HL-60/S4 treated with retinoic acid at 250 ng/mL for 4 days and 3 days (cell line): ENCODE measurements around the gene STXBP6.

Experiments used
- in situ Hi-C: fragments of 300-500 bp; cut with MboI; formaldehyde crosslinking; loops from 2 replicates; pipeline ENCODE4 v1.7.0; 2022; ENCODE audit warnings: low sequenced_read_pairs

Gene STXBP6

GRCh38 chr14:24892497-24893051, 157.4 kb downstream of the STXBP6 start:
- in situ Hi-C loops, result no loop called here

GRCh38 chr14:24891987-24892496, 157.9 kb downstream of the STXBP6 start:
- in situ Hi-C loops, result no loop called here

- in situ Hi-C loops, result no loop called here
Observed at GRCh38 chr14:24890716-24891115, 159.2 kb downstream of the STXBP6 start.

GRCh38 chr14:24889843-24890242, 160.1 kb downstream of the STXBP6 start:
- in situ Hi-C loops, result no loop called here

- in situ Hi-C loops, result no loop called here
Observed at GRCh38 chr14:24888532-24888931, 161.4 kb downstream of the STXBP6 start.

- in situ Hi-C loops, result no loop called here
Observed at GRCh38 chr14:24887623-24888304, 162.2 kb downstream of the STXBP6 start.

- in situ Hi-C loops, result no loop called here
Observed at GRCh38 chr14:24885410-24885913, 164.5 kb downstream of the STXBP6 start.

GRCh38 chr14:24883576-24883975, 166.4 kb downstream of the STXBP6 start:
- in situ Hi-C loops, result no loop called here

- in situ Hi-C loops, result no loop called here
Observed at GRCh38 chr14:24881116-24881893, 168.6 kb downstream of the STXBP6 start.

GRCh38 chr14:24880689-24881088, 169.3 kb downstream of the STXBP6 start:
- in situ Hi-C loops, result no loop called here

GRCh38 chr14:24879661-24880386, 170.1 kb downstream of the STXBP6 start:
- in situ Hi-C loops, result no loop called here

GRCh38 chr14:24876996-24877395, 173.0 kb downstream of the STXBP6 start:
- in situ Hi-C loops, result no loop called here

- in situ Hi-C loops, result no loop called here
Observed at GRCh38 chr14:24875991-24876878, 173.7 kb downstream of the STXBP6 start.

- in situ Hi-C loops, result no loop called here
Observed at GRCh38 chr14:24875203-24875838, 174.6 kb downstream of the STXBP6 start.

- in situ Hi-C loops, result no loop called here
Observed at GRCh38 chr14:24874514-24875202, 175.3 kb downstream of the STXBP6 start.

- in situ Hi-C loops, result no loop called here
Observed at GRCh38 chr14:24873551-24873950, 176.4 kb downstream of the STXBP6 start.

GRCh38 chr14:24870949-24871701, 178.8 kb downstream of the STXBP6 start:
- in situ Hi-C loops, result no loop called here

GRCh38 chr14:24868389-24868788, 181.6 kb downstream of the STXBP6 start:
- in situ Hi-C loops, result no loop called here
